Skeletal muscle cell (primary cell): ENCODE results near the gene ABCD3.
"Not testable (repeated sequence)": the region's sequence is repeated elsewhere in the genome, so short reads cannot be mapped to it uniquely, and the experiment has no call there.

ENCODE experiments used
- DNase-seq: peaks from one replicate; pipeline ENCODE4 v3.0.0-alpha.2; 2010; ENCODE audit warnings: low read depth
- H3K4me3 ChIP-seq: 2 replicates; pipeline ENCODE4 v1.5.1; 2011; ENCODE audit warnings: low read depth, mild to moderate bottlenecking, control low read depth, low read length, moderate library complexity

ABCD3 gene

GRCh38 chr1:94566436-94566835 is 148.2 kb downstream of the ABCD3 start:
- not testable (repeated sequence) for H3K4me3 ChIP-seq, DNase-seq

- H3K4me3 ChIP-seq = not testable (repeated sequence)
Measured at GRCh38 chr1:94567975-94568607, 149.9 kb downstream of the ABCD3 start.

More at GRCh38 chr1:94567975-94568607, 149.9 kb downstream of the ABCD3 start:
- not testable (repeated sequence) for DNase-seq
